Stimulated activated CD8-positive, alpha-beta memory T cell treated with anti-CD3 and anti-CD28 coated beads, Interleukin-4, amount 100 ng/mL, for 48 hours (primary cell): ENCODE results near the gene GNGT2.
"Not testable (repeated sequence)": the region's sequence is repeated elsewhere in the genome, so short reads cannot be mapped to it uniquely, and the experiment has no call there.

Experiments
- DNase-seq: peaks from one replicate; pipeline ENCODE4 v3.0.0-alpha.2; 2020

Gene GNGT2

DNA sequence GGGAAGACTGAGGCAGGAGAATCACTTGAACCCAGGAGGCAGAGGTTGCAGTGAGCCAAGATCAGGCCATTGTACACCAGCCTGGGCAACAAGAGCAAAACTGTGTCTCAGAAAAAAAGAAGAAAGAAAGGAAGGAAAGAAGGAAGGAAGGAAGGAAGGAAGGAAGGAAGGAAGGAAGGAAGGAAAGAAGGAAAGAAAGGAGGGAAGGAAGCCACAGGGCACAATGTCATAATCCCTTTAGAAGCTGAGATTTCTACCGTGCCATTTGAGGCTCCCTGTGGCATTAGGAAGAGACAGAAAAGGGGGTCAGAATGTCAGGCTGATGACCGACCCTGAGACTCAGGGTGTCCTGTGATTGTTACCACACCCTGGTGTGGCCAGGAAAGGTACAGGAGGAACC, 6.6 kb downstream of the GNGT2 start:
- DNase-seq: no peak

DNA sequence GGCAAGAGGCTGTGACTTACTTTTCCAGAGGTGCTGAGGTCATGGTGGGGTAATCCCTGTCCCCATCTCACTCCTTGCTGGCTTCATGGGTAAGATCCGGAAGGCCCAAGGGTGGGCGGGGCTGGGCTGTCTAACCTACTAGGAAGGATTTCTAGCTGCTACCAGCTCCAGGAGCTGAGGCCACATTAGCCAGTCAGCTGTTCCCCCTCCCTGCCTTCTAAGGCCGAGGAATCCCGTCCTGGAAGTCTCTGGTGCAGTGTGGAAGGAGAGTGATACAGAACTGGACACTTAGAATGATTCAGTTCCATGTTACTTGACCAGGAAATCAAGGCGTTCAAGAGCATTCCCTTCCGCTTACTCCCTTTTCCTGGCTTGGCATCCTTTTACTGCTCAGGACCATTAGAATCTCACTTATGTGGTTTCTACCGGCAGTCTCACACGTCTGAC, 8.9 kb downstream of the GNGT2 start:
- DNase-seq: no peak

DNA sequence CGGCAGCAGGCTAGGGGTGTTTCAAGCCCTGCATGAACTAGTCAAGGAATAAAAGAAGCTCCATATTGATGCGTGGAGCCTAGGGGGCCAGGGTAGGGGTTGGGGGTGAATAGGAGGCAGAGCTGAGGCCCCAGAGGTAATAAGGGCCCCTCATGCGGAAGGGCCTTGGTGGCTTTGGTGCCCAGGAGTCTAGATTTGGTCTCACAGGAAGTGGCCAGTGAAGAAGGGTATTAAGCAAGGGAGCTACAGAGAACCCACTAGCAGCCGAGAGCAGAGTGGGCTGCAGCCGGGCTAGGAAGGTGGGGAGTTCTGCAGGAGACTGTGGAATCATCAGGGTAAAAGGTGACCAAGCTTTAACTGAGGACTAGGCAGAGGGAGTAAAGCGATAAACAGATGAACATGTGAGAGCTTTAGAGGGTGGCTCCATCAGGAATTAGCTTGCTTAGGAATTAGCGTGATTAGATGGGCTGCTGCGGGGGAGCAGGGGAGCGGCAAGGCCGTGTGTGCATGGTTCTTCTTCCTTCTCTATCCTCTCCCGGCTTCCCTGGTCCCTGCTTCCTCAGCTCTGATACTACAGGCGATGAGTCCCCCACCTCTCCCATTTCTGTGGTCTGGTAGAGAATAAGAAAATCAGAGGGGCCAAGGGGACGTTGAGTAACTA, 9.8 kb downstream of the GNGT2 start:
- DNase-seq: no peak

DNA sequence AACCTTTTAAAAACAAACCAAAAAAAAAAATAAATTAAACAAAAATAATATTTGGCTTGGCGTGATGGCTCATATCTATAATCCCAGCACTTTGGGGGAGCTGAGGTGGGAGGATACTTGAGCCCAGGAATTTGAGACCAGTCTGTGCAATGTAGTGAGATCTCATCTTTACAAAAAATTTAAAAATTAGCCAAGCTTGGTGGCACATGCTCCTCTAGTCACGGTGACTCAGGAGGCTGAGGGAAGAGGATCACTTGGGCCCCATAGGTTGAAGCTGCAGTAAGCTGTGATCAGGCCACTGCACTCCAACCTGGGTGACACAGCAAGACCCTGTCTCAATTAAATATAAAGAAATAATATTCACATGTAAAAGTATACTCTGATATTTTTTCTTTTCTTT, 12.2 kb downstream of the GNGT2 start:
- no peak for DNase-seq

DNA sequence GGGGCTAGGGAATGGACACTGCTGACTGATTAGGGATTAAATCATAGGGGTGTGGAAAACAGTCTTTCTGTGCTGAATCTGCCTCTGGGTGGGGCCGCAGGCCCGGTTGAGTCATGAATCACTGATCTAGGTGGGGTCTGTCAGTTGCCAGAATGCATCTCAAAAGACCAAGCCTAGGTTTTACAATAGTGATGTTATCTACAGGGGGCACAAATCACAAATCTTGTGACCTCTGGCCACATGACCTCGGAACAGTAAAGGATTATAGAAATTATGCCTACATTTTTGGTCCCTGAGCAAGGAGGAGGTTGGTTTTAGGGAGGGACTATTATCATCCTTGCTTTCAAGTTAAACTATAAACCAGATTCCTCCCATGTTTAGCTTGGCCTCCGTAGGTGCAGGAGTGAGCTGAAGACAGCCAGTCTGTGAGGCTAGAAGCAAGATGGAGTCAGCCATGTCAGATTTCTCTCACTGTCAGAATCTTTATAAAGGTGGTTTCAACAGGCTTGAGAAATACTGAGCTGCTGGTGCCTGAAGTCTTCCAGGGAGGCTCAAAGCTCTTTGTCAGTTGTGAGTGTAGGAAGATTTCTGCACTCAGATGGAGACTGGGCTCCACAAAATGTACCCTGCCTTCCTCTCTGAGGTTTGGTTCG, 12.9 kb downstream of the GNGT2 start:
- no peak for DNase-seq

DNA sequence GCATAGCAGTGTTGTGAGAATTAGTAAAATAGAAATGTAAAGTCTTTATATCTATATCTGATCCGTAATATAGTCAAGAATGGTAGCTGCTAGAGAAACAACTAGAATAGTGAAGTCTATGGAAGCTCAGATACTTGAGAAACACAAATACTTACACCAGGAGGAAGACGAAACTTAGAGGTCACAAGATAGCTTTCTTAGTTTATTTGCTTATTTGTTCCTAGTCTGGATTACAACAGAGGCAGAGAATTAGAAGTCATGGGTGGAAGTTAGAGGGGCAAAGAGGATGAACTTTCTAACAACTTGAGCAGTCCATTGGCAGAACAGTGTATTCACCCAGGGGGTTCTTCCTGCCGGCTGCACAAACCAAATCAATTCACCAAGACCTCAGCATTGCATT, 13.9 kb downstream of the GNGT2 start:
- no peak for DNase-seq

DNA sequence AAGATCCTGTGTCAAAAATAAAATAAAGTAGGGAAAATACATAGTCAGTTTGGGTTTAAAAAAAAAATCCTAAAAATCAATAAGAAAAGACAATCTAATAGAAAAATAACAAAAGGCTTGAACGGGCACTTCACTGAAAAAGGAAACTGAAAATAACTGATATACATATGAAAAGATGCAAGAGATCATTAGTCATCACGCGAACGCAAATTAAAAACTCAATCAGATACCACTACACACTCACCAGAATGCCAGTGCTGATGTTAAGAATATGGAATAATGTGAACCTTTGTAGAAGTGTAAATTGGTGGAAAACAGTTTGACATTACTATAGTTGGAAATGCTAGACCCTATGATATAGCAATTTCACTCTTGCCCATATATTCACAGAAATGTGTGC, 14.6 kb downstream of the GNGT2 start:
- DNase-seq: no peak

DNA sequence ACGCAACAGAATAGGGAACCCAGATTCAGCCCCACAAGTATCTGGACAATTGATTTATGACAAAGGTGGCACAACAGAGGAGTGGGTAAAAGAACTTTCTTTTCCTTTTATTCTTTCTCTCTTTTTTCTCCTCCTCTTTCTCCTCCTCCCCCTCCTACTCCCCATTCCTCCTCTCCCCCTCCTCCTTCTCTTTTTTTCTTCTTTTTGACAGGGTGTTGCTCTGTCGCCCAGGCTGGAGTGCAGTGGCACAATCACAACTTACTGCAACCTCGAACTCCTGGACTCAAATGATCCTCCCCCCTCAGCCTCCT, 16.1 kb downstream of the GNGT2 start:
- no peak for DNase-seq

DNA sequence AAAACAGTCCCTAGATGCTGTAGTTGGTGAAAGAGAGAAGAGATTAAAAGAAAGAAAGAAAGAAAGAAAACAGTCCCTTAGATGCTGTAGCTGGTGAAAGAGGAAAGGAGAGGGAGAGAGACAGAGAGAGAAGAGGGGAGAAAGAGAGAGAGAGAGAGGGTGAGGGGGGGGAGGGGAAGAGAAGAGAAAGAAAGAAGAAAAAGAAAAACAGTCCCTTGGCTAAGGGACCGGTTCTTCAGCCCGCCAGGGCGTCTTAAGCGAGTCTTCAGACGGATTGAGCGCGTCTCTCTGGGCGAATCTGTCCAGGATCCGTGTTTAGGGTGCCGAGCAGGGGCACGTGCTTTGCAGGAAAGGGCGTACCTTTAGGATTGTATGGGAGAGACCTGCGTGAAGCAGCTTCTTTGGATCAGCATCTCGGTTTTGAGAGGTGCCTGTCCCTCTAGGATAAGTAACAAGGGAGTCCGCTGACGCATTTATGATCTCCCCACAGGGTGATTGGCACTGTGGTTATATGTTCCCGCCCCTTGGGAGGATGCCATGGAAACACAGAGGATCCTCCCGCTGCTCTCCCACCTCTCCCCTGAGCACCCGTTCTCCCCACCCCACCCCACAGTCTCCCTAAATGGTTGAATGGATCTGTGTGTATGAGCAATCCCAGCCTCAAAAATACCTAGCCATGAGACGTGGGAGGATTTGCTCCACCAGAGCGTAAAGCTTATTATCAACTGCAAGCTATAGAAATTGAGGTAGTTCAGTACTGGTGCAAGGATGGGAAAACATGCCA, 16.7 kb downstream of the GNGT2 start:
- no peak for DNase-seq

DNA sequence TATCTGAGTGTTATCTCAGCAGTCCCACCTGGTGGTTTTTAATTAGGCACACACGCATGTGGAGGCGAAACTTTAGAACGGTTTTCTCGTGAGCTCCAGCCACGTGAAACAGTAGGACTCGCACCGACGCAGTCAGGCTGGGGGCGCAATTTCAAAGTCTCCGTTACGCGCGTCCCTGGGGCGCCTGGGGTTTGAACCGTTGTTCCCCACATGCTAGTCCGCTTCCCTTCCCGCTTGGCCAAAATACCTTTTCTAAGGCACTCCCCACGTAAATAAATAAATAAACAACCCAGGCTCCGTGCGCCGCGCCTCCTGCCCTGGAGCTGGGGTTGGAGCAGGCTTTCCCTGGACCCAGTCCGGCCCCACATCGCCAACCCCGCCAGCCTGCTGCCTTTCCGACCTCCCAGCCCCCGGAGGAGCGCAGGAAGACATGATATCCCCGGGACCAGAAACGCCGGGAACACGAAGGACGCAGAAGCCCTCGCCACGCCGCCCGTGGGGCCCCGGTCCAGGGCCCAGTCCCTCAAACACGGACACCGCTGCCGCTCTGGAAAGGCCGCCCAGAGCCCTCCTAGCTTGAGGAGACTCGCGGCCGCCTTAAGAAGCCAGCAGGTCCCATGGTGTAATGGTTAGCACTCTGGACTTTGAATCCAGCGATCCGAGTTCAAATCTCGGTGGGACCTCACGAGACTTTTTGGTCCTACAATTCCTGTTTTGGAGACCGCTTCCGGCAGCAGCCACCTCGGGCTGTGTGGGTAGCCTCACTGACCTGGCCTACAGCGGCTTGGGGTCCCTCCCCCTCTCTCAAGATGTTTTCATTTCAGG, 18.2 kb downstream of the GNGT2 start:
- DNase-seq: peak; percentile 98

DNA sequence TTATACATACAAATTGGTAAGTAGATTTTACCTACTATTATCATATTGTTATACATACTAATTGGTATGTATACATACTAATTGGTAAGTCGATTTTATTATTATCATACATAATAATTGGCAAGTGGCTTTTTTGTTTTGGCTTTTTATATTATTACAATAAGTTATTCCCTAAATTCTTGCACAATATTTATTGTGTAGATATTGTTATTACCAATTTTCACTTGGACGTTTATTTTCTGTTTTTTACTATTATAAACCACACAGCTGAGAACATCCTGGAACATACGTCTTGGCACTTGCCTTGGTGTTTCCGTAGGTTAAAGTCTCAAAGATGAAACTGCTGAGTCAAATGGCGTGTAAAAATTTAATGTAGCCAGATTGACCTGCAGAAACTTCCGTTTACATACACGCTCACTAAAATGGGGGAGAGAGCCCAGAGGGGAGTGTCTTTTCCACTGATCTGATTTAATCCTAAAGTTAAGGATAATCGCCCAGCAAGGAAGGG, 18.9 kb downstream of the GNGT2 start:
- DNase-seq: peak; percentile 34

DNA sequence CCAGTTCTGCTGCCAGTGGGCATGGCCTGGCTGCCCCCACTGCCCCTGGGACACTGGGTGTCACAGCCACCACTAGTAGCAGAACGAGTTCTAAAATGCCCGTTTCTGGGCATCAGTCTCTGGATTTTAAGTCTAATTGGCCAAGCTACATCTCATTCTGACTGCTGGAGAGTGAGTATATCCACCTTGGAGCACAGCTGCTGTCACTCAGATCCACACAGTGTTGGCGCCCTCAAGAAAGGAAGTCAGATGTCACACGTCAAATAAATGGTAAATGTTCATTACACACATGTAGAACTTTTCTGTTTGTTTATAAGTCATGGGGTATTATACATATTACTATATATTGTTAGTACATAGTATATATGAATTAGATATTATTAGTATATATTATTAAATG, 19.4 kb downstream of the GNGT2 start:
- no peak for DNase-seq

DNA sequence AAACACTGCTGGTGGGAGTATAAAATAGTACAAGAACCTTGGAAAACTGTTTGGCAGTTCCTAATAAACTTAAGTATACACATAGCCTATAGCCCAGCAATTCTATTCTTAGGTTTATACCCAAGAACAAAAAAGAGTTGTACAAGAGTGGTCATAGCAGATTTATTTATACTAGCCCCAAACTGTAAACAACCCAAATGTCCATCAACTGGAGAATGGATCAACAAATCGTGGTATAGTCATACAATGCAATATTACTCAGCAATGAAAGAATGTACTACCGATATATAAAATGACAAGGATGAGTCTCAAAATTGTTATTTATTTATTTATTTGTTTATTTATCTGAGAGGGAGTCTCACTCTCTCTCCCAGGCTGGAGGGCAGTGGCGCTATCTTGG, 23.1 kb downstream of the GNGT2 start:
- no peak for DNase-seq

DNA sequence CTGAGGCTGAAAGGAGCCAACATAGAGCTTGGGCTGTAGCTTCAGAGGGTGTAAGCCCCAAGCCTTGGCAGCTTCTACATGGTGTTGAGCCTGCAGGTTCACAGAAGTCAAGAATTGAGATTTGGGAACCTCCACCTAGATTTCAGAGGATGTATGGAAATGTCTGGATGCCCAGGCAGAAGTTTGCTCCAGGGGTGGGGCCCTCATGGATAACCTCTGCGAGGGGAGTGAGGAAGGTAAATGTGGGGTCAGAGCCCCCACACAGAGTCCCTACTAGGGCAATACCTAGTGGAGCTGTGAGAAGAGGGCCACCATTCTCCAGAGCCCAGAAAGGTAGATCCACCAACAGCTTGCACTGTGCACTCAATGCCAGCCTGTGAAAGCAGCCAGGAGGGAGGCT, 25.0 kb downstream of the GNGT2 start:
- DNase-seq: not testable (repeated sequence)

DNA sequence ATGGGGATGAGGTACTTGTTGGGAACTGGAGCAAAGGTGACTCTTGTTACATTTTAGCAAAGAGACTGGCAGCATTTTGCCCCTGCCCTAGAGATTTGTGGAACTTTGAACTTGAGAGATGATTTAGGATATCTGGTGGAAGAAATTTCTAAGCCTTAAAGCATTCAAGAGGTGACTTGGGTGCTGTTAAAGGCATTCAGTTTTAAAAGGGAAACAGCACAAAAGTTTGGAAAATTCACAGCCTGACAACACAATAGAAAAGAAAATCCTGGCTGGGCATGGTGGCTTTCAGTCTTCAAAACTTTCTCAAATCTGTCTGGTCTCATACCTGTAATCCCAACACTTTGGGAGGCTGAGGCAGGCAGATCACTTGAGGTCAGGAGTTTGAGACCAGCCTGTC, 25.9 kb downstream of the GNGT2 start:
- DNase-seq: not testable (repeated sequence)

DNA sequence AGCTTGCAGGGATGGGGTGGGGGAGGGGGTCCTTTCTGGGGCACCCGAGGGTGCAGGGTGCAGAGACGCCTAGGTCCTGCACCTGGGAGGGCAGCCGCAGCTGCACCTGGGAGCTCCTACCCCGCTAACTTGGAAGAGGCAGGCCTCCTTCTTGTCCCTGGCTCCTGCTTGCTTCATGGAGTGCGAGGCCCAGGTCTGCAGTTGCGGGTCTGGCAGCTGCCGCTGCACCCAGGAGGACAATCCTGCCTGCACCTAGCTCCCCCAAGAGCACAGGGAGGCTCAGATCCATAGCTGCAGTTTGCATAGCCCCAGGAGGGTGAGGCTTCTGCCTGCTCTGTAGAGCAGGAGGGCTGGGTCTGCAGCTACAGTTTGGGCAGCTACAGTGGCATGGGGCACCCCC, 26.6 kb downstream of the GNGT2 start:
- no peak for DNase-seq

DNA sequence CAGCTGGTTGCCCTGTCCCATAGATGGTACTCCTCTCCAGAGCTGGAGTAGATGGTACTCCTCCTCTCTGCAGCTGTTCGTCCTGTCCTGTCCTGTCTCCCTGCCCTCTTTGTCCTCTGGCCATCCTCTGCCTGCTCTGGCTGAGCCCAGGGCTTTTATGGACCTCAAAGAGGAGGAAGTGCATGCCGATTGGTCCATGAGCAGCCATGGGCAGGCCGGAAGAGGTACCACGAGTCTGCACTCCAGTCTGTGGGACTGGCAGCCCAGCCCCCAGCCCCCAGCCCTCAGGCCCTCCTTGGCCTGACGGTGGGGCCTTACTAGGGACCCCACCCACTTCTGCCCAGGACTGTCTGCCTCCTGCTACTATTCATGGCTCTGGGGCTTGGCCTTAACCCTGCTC, 27.0 kb downstream of the GNGT2 start:
- DNase-seq: no peak

DNA sequence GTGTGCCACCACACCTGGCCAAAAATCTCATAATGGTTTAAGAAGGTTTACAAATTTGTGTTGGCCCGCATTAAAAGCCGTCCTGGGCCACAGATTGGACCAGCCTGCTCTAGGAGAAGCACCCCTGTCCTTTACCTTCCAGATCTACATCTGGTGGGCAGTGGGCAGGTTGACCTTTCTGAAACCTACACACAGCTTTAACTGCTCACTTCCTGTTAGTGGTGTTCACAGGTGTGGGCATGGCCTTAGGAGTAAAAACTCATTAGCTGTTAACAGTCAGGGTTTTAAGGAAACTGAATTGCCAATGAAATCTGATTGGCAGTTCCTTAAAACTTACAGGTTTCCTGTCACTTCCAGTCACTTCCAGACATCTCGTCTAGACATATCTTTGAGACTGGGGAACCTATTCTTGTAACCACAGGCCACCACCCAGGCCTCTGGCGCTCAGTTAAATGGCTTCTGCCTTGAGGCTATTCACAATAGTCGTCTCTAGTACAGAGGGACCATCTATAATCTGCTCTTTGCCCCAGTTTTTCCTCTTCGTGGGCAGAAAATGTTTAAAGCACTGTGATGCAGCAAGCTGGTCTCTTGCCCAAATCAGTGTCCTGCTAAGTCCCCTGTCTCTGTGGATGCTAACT, 29.3 kb downstream of the GNGT2 start:
- no peak for DNase-seq

DNA sequence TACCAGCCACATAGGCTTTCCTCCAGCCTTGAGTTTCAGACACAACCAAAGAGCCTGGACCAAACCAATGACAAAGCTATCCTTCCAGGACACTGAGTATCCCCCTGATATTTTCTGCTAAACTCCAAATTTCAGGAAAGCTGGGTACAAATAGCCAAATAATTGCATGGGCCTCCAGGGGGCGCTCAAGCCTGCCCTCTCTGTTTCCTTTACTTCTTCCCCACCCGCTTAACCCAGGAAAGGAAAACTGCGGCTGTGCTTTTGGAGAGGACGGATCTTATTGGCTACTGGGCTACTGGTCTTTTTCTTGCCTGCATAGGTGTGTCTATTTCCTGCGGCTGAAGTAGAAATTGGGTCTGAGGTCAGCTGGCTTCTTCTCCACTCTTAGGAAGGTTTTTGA, 30.1 kb downstream of the GNGT2 start:
- peak; percentile 82 for DNase-seq

DNA sequence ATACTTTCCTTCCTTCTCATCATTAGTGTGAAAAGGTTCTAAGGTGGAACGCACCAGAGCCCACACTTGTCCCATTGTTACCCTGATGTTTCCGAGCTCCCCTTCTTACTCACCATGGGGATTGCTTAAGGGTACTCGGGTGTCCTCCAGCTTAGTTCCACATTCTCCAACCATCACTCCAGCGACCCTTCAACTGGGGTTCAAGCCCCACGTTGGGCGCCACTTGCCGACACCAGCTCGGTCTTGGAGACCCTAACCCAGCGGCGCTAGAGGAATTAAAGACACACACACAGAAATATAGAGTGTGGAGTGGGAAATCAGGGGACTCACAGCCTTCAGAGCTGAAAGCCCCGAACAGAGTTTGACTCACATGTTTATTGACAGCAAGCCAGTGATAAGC, 34.4 kb downstream of the GNGT2 start:
- not testable (repeated sequence) for DNase-seq

DNA sequence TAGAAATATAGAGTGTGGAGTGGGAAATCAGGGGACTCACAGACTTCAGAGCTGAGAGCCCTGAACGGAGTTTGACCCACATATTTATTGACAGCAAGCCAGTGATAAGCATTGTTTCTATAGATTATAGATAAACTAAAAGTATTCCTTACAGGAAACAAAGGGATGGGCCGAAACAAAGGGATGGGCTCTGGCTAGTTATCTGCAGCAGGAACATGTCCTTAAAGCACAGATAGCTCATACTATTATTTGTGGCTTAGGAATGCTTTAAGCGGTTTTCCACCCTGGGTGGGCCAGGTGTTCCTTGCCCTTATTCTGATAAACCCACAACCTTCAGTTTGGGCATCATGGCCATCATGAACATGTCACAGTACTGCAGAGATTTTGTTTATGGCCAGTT, 39.7 kb downstream of the GNGT2 start:
- DNase-seq: not testable (repeated sequence)

DNA sequence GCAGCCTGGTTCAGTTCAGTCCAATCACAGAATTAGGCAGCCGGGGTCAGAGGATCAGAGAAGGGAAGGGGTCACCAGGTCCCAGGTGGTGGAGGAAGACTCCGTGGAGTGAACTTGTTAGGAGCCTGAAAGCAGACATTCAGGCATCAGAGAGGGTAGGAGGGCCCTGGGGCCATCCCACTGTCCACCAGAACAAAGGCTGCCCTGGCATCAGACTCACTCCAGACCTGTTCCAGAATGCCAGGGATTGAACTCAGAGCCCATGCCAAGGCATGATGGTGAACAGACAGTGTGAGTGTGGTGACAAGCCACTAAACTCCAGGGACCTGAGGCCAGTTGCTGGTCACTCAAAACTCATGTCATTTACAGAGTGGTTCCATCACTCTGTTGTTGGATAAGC, 40.2 kb downstream of the GNGT2 start:
- no peak for DNase-seq

DNA sequence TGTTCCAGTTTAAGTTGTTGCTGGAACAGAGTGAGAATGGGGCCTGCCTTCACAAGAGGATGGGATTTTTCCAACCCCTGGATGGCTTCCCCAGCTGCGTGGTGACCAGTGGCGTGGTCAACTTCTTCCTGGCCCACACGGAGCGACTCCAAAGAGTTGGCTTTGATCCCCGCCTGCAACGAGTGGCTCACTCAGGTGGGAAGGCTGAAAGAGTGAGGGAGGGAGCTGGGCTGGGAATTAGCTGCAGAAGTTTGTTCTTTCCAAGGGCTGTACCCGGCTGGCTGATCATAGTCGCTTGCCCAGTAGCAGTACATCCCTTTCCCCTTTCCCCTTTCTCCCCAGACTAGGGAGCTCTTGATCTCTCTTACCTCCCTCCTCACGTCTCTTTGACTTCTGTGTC, 41.7 kb downstream of the GNGT2 start:
- no peak for DNase-seq
